ENCODE results near the gene SLC35B1. TPM values are rescaled to one million over a fixed set of nuclear protein-coding genes. Genes with fewer than 3 reads are reported as not detected.
A peak's percentile ranks its signal among the peaks of the same experiment; 100 is the strongest.

The SLC35B1 gene, protein sequence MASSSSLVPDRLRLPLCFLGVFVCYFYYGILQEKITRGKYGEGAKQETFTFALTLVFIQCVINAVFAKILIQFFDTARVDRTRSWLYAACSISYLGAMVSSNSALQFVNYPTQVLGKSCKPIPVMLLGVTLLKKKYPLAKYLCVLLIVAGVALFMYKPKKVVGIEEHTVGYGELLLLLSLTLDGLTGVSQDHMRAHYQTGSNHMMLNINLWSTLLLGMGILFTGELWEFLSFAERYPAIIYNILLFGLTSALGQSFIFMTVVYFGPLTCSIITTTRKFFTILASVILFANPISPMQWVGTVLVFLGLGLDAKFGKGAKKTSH
- polyA plus RNA-seq (ENCODE audit: insufficient read length in 10 of 10), result 10 to 100 TPM; 45.7 to 63.8 (median 54.2) TPM
- long read RNA-seq, donor 1, transcript SLC35B1-220 (9 exons, 1,611 nt), result major isoform, 6 of 13 reads
- long read RNA-seq, donor 1, transcript SLC35B1-209 (9 exons, 1,320 nt), result minor isoform, 5 of 13 reads
- long read RNA-seq, donor 1, partial matches to known transcripts, result 0 of 13 reads
- long read RNA-seq, donor 1, other reads (novel, unspliced or antisense), result 0 of 13 reads
- long read RNA-seq, donor 2, transcript SLC35B1-220 (9 exons, 1,611 nt), result major isoform, 8 of 21 reads
- long read RNA-seq, donor 2, partial matches to known transcripts, result 6 of 21 reads
- long read RNA-seq, donor 2, other reads (novel, unspliced or antisense), result 0 of 21 reads
- long read RNA-seq, donor 3, result 0 reads
- long read RNA-seq, donor 4, partial matches to known transcripts, result 7 of 12 reads
- long read RNA-seq, donor 4, other reads (novel, unspliced or antisense), result 0 of 12 reads
- long read RNA-seq, donor 5, transcript SLC35B1-209 (9 exons, 1,320 nt), result minor isoform, 6 of 26 reads
- long read RNA-seq, donor 5, transcript SLC35B1-220 (9 exons, 1,611 nt), result major isoform, 10 of 26 reads
- long read RNA-seq, donor 5, partial matches to known transcripts, result 5 of 26 reads
- long read RNA-seq, donor 5, other reads (novel, unspliced or antisense), result 0 of 26 reads
- long read RNA-seq, donor 6, transcript SLC35B1-209 (9 exons, 1,320 nt), result minor isoform, 9 of 42 reads
- long read RNA-seq, donor 6, transcript SLC35B1-220 (9 exons, 1,611 nt), result major isoform, 19 of 42 reads
- long read RNA-seq, donor 6, partial matches to known transcripts, result 10 of 42 reads
- long read RNA-seq, donor 6, other reads (novel, unspliced or antisense), result 0 of 42 reads
- long read RNA-seq, donor 7, transcript SLC35B1-220 (9 exons, 1,611 nt), result major isoform, 7 of 12 reads
- long read RNA-seq, donor 7, partial matches to known transcripts, result 0 of 12 reads
- long read RNA-seq, donor 7, other reads (novel, unspliced or antisense), result 0 of 12 reads
- long read RNA-seq, donor 8, transcript SLC35B1-220 (9 exons, 1,611 nt), result major isoform, 8 of 22 reads
- long read RNA-seq, donor 8, partial matches to known transcripts, result 13 of 22 reads
- long read RNA-seq, donor 8, other reads (novel, unspliced or antisense), result 0 of 22 reads
- long read RNA-seq, donor 9, partial matches to known transcripts, result 0 of 3 reads
- long read RNA-seq, donor 9, other reads (novel, unspliced or antisense), result 0 of 3 reads

DNA sequence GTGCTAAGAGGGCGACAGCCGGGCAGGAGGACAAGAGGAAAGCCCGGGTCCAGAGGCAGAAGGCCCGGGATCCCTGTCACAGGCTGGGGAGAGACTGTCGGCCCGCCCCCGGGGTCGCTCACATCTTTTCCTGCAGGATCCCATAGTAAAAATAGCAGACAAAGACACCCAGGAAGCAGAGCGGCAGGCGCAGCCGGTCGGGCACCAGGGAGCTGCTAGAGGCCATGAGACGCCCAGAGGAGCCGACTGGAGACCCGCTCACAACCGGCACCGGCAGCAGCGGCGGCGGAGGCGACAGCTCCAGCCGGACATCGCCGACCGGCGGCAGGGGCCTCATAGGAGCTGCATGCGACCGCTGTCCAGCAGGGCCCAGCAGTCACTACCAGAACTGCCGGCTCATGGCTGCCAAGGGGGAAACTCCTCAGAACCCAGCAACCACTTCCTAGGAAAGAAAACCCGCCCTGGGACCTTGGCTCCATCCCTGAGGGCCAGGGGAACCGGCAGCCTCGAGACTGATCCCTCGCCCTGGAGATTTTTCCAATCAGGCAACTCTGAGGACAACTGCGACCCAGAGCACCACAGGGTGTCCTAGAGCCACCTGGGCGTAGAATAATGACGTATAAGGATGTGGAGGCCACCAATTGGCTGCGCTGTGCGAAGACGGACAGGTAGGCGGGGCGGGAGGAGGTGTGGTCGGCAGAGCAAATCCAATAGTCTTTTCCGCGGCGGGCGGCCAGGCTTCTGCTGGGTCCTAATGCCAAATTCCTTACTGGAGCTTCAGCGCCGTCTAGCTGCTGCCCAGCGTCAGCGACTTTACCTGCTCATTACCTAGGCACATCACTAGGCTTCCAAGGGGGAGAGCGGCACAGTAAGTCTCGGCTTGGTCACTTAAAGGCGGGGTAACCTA lies at the start of gene SLC35B1:
TSS of gene SLC35B1 (minus strand) at position 357 of the 907 bp plus-strand sequence. CDS start at position 226, 131 bp downstream.
- peak; percentile 99 to 100 (median 99) for DNase-seq

DNA sequence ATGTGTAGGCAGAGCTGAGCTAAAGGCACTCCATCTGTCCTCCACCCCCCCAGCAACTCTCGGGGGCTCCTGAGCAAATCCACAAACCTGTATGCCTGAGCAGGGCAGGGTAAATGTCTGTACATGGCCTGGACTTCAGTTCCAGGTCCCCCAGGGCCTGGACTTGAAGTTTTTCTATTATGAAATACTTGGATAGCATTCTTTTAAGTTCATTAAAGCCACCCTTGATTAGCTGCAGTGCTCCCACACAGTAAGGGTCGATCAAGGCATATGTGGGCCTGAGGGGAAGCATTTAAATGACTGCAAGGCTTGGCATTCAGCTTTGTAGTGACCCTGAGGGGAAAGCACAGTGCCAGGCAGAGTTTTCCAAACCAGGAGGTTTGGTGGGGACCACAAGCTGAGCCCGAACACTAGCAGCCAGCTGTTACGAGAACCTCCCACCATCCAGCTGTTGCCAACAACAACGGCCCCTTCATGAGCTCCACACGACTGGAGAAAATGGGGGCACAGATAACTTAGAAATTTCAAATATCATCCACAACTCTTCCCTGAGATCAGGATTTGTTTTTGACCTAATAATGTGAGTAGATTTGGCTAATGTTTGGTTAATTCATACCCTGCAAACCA lies 49.5 kb upstream of the SLC35B1 start:
- peak in 1 of 3 donors; percentile 38 for DNase-seq

DNA sequence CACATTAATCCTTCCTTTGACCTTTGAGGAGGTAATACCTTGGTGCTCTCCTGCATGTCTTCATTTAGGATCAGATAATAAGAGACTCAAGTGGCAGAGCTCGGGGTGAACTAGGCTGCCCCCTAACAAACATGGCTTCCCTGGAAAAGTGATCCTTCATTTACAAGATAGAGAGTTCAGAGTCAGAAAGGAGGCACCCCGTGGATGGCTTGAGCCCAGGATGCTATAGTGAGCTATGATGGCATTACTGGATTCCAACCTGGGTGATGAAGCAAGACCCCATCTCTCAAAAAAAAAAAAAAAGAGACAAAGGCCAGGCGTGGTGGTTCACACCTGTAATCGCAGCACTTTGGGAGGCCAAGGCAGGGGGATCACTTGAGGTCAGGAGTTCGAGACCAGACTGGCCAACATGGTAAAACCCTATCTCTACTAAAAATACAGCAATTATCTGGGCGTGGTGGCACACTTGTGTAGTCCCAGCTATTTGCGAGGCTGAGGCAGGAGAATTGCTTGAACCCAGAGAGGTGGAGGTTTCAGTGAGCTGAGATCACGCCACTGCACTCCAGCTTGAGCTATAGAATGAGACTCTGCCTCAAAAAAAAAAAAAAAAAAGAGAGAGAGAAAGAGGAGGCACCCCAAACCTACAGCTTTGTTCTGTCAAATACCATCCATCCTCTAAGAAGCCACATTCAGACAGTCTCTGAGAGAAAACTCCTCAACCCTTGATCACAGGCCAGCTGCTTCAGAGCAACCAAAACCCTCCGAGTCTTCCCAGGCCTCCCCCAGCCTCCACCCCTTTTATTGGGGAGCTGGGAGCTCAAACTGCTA lies 48.8 kb upstream of the SLC35B1 start:
- DNase-seq, result peak in 1 of 3 donors; percentile 31

DNA sequence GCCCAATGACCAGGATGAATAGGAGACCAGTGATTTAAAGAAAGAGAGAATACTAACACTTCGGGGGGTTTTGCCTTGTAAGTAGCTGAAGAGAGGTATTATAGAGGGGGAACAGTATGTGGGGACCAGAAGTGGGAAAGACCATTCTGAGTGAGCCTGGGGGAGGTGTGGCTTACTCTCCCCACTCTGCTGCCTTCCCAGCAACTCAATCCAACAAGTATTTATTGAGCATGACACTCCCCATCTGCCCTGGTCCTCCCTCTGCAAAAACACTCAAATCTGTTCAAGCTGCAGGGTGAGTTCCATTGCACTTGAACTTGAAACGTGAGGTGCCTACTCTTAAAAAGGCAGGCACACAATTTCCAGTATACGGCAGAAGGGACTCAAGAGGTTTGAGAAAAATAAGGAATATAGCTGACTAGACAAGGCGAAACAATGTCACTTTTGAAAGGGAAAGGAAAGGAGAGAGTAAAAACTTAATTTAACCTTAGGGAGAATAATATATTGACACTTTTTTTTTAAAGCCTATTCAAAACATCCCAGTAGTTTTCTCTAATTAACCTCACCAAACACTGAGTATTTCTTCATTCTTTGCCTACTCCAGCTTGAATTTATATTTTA lies 48.0 kb upstream of the SLC35B1 start:
- no peak for DNase-seq

DNA sequence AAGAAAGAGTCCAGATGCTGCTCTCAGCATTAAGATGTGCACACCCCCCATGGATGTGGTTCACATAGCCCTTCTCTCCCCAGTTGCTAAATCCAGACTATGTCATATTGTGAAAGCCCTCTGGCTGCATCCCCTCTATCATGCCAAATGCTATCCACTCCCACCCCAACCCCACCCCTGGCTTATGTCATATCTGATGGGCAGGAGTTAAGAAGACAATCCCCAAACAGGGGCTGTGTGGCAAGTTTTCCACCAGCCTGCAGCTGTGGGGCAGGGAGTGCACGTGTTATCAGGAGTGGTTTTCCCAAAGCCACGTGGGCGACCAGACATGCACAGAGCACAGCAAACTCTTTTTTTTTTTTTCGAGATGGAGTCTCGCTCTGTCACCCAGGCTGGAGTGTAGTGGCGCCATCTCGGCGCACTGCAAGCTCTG lies 46.2 kb upstream of the SLC35B1 start:
- DNase-seq, result no peak

DNA sequence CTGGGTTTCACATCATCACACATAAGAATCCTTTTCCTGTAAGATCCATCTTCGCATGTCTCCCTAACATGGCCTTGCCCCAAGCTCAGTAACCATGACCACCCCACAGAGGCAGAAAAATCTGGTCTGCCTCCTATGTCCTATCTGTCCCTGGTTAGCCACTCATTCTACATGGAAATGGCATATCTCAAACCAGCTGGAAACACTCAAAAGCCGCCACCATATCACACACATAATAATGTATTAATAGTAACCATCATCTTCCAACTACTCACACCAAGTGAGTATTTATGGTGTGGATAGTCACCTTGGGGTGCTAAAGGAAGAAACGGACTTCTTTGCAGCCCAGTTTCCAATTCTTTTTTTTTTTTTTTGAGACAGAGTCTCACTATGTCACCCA lies 44.7 kb upstream of the SLC35B1 start:
- DNase-seq, result no peak

DNA sequence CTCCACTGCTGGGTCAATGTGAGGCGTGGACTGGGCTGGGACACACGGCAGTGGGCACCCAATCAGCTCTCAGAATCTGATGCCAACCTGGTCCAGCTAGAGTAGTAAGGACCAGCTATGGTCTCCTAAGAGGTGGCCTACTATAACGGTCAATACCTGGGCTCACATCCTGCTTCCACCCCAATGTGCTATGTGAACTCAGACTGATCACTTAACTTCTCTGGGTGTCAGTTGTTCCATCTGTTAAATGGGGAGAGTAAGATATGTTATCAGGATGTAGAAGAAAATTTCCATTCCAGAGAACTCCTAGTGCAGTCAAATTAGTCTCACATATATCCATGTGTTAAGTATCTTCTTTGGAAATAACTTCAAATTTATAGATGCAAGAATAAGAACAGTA lies 42.0 kb upstream of the SLC35B1 start:
- no peak for DNase-seq

DNA sequence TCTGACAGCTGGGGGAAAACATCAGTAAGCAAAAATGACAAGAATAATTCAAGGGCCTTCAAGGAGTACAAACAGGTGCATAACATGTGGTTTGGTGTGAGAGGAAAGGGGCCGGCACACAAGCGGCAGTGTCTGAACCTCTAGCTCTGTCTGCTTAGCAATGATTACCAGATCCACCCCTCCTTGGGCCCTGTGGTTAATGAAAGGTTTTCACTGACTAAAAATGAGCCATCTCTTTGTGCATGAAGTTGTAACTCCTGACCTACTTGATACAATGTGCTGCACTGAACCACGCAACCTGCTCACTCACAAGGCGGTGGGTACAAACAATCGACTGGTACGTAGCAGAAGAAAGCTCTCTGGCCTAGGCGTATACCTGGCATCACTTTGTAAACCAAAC lies 41.0 kb upstream of the SLC35B1 start:
- DNase-seq, result no peak

DNA sequence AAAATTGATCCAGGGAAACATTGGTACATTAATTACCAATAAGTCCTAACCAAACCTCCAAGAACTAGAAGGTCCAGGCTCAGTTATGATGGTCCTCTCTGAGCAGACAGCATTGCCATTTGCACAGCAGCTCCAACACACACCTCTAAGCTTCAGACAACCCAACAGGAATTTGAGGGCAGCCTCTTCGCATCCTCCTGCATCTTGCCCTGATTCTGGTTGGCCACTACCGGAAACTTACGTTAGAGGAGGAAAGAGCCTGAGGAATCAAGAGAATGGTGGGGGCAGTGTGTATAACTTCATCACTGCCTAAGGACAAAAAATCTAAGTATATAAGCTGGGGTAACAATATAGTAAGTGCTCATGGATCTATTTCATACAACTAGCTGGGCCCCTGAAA lies 40.5 kb upstream of the SLC35B1 start:
- no peak for DNase-seq

DNA sequence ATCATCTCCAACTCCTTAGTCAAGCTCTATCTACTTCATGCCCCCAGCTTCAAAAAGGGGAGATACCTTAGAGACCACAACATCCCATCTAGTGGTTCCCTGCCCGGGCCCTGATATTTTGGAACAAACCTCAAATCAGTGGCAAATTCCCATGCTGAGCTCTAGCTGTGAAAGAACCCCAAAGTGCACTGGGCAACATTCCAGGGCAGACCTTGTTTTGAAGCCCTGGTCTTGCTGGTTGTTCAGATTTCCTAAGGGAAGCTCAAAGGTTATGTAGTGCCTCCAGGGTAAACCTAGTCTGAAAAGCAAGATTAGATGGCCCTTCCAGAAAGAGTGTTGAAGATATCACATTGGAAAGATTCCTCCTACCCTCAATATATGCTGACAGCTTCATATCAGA lies 39.9 kb upstream of the SLC35B1 start:
- DNase-seq, result no peak

DNA sequence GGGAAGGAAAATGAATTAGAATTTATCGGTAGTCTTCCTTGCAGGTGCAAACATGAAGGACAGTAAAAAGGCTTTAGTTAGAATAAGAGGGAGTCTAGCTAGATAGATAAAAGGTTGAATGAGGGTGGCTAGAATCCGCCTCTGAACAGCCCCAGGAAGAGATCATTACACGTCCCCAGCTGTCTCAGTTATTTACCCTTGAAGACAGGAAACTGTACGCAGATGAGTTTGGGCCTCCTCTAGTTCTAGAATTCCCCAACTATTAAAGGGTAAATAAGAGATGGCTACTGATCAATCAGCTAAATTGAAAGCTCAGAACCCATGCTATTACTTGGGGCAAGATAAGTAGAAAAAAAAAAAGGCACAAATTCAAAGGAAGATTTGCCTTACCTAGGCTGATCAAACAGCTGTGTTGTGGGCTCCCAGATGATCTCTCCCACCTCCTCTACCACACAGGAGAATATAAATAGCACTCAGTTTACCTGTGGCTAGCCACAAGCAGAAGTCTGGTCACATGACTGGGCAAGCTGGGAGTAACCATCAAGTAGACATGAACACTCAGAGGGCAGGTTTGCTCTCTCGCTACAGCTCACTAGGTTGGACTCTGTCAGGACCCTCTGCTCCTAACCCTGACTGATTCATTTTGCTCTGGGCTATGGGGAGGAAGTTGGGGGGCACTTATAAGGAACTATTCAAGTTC lies 39.2 kb upstream of the SLC35B1 start:
- DNase-seq, result no peak

DNA sequence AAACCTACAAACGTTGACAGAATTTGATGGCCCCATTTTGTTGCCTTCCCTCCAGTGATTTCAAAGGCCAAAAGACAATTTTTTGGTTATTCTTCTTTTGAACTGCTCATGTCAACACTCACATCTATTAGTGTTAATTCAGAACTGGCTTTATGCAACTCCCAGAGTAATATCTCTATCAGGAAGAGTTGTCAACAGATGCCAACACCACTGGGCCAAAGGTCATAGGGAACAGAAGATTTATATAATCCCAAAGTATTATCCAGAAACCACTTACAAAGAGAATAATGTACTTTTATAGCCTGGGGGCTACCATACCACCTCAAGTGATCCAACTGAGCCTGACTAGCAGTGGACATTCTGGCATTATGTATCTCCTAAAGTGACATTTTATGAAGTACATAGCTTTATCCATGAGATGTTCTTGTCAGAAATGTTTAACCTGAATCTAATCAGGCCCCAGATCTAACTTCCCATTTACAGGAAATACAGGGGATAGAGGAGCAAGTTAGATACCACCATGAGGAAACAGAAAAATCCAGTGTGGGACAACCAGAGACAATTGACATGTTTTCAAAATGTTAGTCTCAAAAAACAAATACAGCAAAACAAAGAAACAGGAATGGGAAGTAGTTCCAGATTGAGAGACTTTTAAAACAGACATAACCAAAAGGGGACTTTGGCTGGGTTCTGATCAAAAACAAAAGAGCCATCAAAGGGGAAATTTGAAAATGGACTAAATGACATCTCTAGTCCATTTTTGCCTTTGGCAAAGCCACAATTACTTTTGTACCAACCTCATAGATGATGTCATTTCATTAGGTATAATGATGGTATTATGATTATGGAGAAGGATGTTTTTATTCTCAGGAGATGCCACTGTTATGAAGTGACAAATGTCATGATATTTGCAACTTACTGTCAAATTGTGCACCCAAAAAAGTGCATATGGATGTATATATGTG lies 37.7 kb upstream of the SLC35B1 start:
- no peak for DNase-seq

DNA sequence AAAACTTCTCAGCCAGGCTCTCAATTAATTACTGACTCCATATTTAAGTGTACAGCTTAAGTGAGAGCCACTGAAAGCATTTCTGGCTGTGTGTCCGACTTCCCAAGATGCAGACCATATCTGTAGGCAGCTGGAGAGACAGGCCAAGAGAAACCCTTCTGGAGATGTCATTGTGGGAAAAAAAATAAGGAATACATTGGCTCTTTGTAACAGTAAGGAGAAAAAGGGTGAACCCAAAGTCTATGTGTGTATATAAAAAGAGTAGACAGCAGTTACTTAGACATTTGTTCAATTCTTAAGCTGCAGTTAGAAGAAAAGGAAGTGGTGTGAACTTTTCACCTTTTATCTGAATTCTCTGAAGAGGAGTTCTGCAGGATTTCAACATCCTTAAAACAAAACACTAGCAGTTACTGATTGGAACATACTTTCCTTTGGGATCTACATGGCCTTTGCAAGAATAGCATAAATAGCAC lies 34.4 kb upstream of the SLC35B1 start:
- peak in 1 of 3 donors; percentile 66 for DNase-seq

DNA sequence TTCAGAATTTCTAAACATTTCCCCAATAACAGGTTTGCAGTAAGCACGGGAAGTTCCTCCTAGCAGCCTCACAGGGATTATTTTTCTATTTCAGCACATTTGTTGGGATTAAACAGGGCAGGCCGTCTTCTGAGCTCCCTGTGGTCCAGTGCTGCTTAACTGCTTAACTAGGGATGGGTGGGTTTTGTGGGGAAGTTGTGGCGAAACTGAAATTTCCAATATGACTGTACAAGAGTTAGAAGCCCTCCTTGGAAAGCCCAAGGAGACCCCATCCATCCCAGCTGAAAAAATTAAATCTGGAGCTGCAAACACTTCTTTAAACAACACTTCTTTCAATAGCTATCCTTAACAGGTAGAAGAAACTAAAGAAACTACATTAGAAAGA lies 33.9 kb upstream of the SLC35B1 start:
- DNase-seq, result no peak

DNA sequence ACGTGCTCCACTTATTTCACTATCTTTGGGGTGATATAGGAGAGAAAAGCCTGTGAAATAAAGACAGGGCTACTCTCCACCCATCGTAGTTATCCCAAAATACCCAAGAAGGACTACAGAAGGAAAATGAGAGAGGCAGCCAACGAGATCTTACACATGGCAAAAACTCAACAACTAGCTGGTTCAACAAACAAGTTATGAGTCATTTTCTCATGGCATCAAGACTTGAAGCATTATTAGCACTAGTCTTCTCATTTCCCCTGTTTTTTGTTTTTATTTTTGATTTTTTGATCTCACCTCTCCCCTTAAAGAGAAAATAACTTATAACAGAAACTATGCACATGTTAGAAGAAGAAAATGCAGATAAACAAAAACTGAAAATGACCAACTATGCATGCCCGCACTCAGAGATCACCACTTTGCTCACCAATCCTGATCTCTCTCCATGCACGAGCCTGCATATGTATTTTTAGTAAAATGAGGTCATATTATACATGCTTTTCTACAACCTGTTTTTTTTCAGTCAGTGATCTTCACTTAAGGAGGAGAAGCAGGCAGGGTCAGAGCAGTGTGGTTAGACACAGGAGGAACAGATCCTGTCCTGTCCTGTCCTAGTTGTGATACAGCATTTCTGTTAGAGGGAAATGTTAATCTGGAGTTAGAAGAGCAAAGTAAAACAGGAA lies 33.4 kb upstream of the SLC35B1 start:
- no peak for DNase-seq
